ENCODE measurements around the gene MCC.

DNA sequence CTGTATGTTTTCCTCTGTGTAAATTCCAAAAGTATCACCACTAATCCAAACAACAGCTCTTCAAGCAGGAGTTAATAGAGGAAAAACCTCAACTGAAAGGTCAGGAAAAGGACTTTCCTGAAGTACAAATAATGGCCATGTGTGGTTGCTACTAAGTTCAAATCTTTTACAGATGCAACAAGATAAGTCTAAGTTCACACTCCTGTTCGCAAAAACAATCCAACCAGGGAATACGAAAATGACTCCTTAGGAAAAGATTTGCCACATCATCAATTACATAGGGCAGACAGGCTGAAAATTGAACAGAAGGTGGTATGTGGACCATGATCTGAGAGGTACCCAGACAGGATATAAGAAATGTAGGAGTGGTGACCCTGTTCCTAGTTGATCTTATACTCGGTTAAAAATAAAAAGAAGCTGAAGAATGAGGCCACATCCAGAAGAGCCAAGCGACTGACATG is 263.6 kb downstream of the MCC start:
- no peak for TF ChIP-seq POLR2AphosphoS5 (IDR thresholded peaks at IDR 0.05; ENCODE audit: low read depth, low read length)
- TF ChIP-seq FOXP2 (optimal IDR thresholded peaks at IDR 0.05; ENCODE audit: borderline replicate concordance, extremely low read depth, extremely low read length, insufficient read depth): no peak
- no peak for TF ChIP-seq REST (IDR thresholded peaks at IDR 0.05; ENCODE audit: insufficient read depth in 1 of 2, low read depth in 2 of 2, low read length in 2 of 2)
- no peak for TF ChIP-seq SIN3A (IDR thresholded peaks at IDR 0.05; ENCODE audit: borderline replicate concordance, insufficient read depth, low read length)
